ENCODE results near the gene CENPI. TPM values are rescaled to one million over a fixed set of nuclear protein-coding genes. Genes with fewer than 3 reads are reported as not detected.

CENPI gene
- total RNA-seq, 1 donor, result 20.3 TPM

- no peak overlapping the region for H3K4me3 ChIP-seq (ENCODE audit: low read depth, low read length)
- DNase-seq (ENCODE audit: low read depth), result no peak
- TF ChIP-seq CTCF (IDR thresholded peaks at IDR 0.05; ENCODE audit: insufficient read depth, low read depth, low read length), result no peak
Observed at GRCh38 chrX:101071582-101071981, 26.4 kb upstream of the CENPI start.

GRCh38 chrX:101078716-101079598, 19.0 kb upstream of the CENPI start, which contains the start of gene TMEM35A:
TSS of gene TMEM35A (plus strand) at chrX:101078879. CDS start at chrX:101079003, 124 bp downstream.
- peak within 1 kb of the TSS; percentile 57 for H3K4me3 ChIP-seq (ENCODE audit: low read depth, low read length)
- no peak for DNase-seq (ENCODE audit: low read depth)
- no peak for TF ChIP-seq CTCF (IDR thresholded peaks at IDR 0.05; ENCODE audit: insufficient read depth, low read depth, low read length)

GRCh38 chrX:101079736-101080270, 18.2 kb upstream of the CENPI start:
- no peak for DNase-seq (ENCODE audit: low read depth)
- H3K4me3 ChIP-seq (ENCODE audit: low read depth, low read length), result peak overlapping the region; percentile 57
- no peak for TF ChIP-seq CTCF (IDR thresholded peaks at IDR 0.05; ENCODE audit: insufficient read depth, low read depth, low read length)

- no peak overlapping the region for H3K4me3 ChIP-seq (ENCODE audit: low read depth, low read length)
- no peak for TF ChIP-seq CTCF (IDR thresholded peaks at IDR 0.05; ENCODE audit: insufficient read depth, low read depth, low read length)
- no peak for DNase-seq (ENCODE audit: low read depth)
Observed at GRCh38 chrX:101080326-101081124, 17.5 kb upstream of the CENPI start.

GRCh38 chrX:101081231-101081630, 16.8 kb upstream of the CENPI start:
- no peak for DNase-seq (ENCODE audit: low read depth)
- no peak overlapping the region for H3K4me3 ChIP-seq (ENCODE audit: low read depth, low read length)
- no peak for TF ChIP-seq CTCF (IDR thresholded peaks at IDR 0.05; ENCODE audit: insufficient read depth, low read depth, low read length)

- no peak for DNase-seq (ENCODE audit: low read depth)
- TF ChIP-seq CTCF (IDR thresholded peaks at IDR 0.05; ENCODE audit: insufficient read depth, low read depth, low read length), result no peak
- no peak overlapping the region for H3K4me3 ChIP-seq (ENCODE audit: low read depth, low read length)
Observed at GRCh38 chrX:101091817-101092216, 6.2 kb upstream of the CENPI start.
